Neural progenitor cell (in vitro differentiated cells): Measurements from ENCODE around the gene ZC3HAV1L. TPM values are rescaled to one million over a fixed set of nuclear protein-coding genes. Genes with fewer than 3 reads are reported as not detected.
"Not testable (repeated sequence)": the region's sequence is repeated elsewhere in the genome, so short reads cannot be mapped to it uniquely, and the experiment has no call there.

Source experiments
- DNase-seq: peaks from one replicate; pipeline ENCODE4 v3.0.0-alpha.2; 2016; ENCODE audit warnings: low spot score
- H2AFZ ChIP-seq: fragments of 200-600 bp; sonication (generic); replicated peaks from 2 replicates; pipeline ENCODE4 v1.6.1; 2016; ENCODE audit warnings: antibody characterized with exemption
- H3F3A ChIP-seq: fragments of 200-600 bp; sonication (generic); 2 replicates; pipeline ENCODE4 v1.6.1; 2016; ENCODE audit warnings: antibody characterized with exemption, low read depth
- H3K27ac ChIP-seq: fragments of 200-600 bp; sonication (generic); 2 replicates; pipeline ENCODE4 v1.5.1; 2016; ENCODE audit warnings: mild to moderate bottlenecking
- H3K27me3 ChIP-seq: fragments of 200-600 bp; sonication (generic); 2 replicates; pipeline ENCODE4 v1.6.1; 2016; ENCODE audit warnings: mild to moderate bottlenecking, moderate library complexity
- H3K36me3 ChIP-seq: fragments of 200-600 bp; sonication (generic); 2 replicates; pipeline ENCODE4 v1.5.1; 2016
- H3K4me1 ChIP-seq: fragments of 200-600 bp; sonication (generic); 2 replicates; pipeline ENCODE4 v1.6.1; 2016; ENCODE audit warnings: mixed run types
- H3K4me2 ChIP-seq: fragments of 200-600 bp; sonication (generic); 2 replicates; pipeline ENCODE4 v1.6.1; 2016
- H3K4me3 ChIP-seq: fragments of 200-600 bp; sonication (generic); 2 replicates; pipeline ENCODE4 v1.5.1; 2016
- H3K79me2 ChIP-seq: fragments of 200-600 bp; sonication (generic); 2 replicates; pipeline ENCODE4 v1.6.1; 2016; ENCODE audit warnings: low read depth
- H3K9ac ChIP-seq: fragments of 200-600 bp; sonication (generic); 2 replicates; pipeline ENCODE4 v1.6.1; 2016
- H3K9me3 ChIP-seq: fragments of 200-600 bp; sonication (generic); 2 replicates; pipeline ENCODE4 v1.5.1; 2016; ENCODE audit warnings: low read depth
- H4K20me1 ChIP-seq: fragments of 200-600 bp; sonication (generic); 2 replicates; pipeline ENCODE4 v1.6.1; 2016; ENCODE audit warnings: low read depth
- H3K27ac Mint-ChIP-seq: 3 replicates; pipeline ENCODE4 v1.8.0; 2021; ENCODE audit warnings: mixed read lengths
- H3K27me3 Mint-ChIP-seq: 2 replicates; pipeline ENCODE4 v1.8.0; 2022; ENCODE audit warnings: low read depth, mild to moderate bottlenecking, inconsistent platforms, moderate library complexity, mixed read lengths; ENCODE audit not compliant: insufficient read depth
- H3K36me3 Mint-ChIP-seq: 3 replicates; pipeline ENCODE4 v1.8.0; 2021; ENCODE audit warnings: mixed read lengths
- H3K4me1 Mint-ChIP-seq: 3 replicates; pipeline ENCODE4 v1.8.0; 2021; ENCODE audit warnings: mixed read lengths
- H3K4me3 Mint-ChIP-seq: 3 replicates; pipeline ENCODE4 v1.8.0; 2021; ENCODE audit warnings: mild to moderate bottlenecking, moderate library complexity, mixed read lengths
- H3K9me3 Mint-ChIP-seq: 3 replicates; pipeline ENCODE4 v1.8.0; 2020; ENCODE audit warnings: mixed read lengths
- CTCF ChIP-seq: fragments of 200-600 bp; sonication (generic); IDR thresholded peaks from 2 replicates; pipeline ENCODE4 v1.5.1; 2017; ENCODE audit warnings: antibody characterized with exemption, mild to moderate bottlenecking
- EZH2 ChIP-seq: fragments of 200-600 bp; sonication (generic); IDR thresholded peaks from 2 replicates; pipeline ENCODE4 v1.6.1; 2017; ENCODE audit warnings: antibody characterized with exemption, mild to moderate bottlenecking, moderate library complexity
- EZH2phosphoT487 ChIP-seq: fragments of 200-600 bp; sonication (generic); IDR thresholded peaks from 2 replicates; pipeline ENCODE4 v1.6.1; 2017; ENCODE audit warnings: antibody characterized with exemption
- total RNA-seq: library from RNA; depleted of rRNA; stranded (reverse); fragments of >200 nt; gene quantifications from 2 replicates; pipeline ENCODE4 v1.2.3, GENCODE V29; 2015; ENCODE audit warnings: low replicate concordance

Gene ZC3HAV1L
- total RNA-seq, 1 donor from 2014 or later: 7.1 TPM

- Mint-ChIP-seq H3K27me3 (no peaks in the 10 kb centered on the region), H3K27ac (no peak overlapping the region), H3K4me1 (no peaks in the 10 kb centered on the region), H3K4me3 (no peak overlapping the region), H3K36me3 (peaks cover 4% of the 10 kb centered on the region), H3K9me3 (no peaks in the 10 kb centered on the region)
- TF ChIP-seq EZH2phosphoT487 (no peak), CTCF (no peak), EZH2 (no peak)
- Histone ChIP-seq H3K79me2 (no peaks in the 10 kb centered on the region), H3K9me3 (no peaks in the 10 kb centered on the region), H2AFZ (no peak overlapping the region), H3F3A (no peaks in the 10 kb centered on the region), H3K4me1 (no peaks in the 10 kb centered on the region), H3K9ac (no peak overlapping the region), H3K27ac (no peak overlapping the region), H3K4me2 (no peak overlapping the region), H3K36me3 (peaks cover 3% of the 10 kb centered on the region), H3K4me3 (no peak overlapping the region), H3K27me3 (no peaks in the 10 kb centered on the region), H4K20me1 (no peaks in the 10 kb centered on the region)
- DNase-seq: no peak
Observed at GRCh38 chr7:139026551-139026950, 9.3 kb downstream of the ZC3HAV1L start.

GRCh38 chr7:139025861-139026260 is 10.0 kb downstream of the ZC3HAV1L start:
- H4K20me1 ChIP-seq, H3K79me2 ChIP-seq, H3K4me2 ChIP-seq, H3K9me3 Mint-ChIP-seq, H3K4me3 Mint-ChIP-seq, H3K4me1 ChIP-seq, H3K27me3 Mint-ChIP-seq, DNase-seq, H3F3A ChIP-seq, H3K4me1 Mint-ChIP-seq, H3K9ac ChIP-seq, H3K9me3 ChIP-seq, H3K36me3 Mint-ChIP-seq, H3K4me3 ChIP-seq, H3K36me3 ChIP-seq, H2AFZ ChIP-seq, H3K27ac Mint-ChIP-seq, H3K27ac ChIP-seq, H3K27me3 ChIP-seq: not testable (repeated sequence)

DNA sequence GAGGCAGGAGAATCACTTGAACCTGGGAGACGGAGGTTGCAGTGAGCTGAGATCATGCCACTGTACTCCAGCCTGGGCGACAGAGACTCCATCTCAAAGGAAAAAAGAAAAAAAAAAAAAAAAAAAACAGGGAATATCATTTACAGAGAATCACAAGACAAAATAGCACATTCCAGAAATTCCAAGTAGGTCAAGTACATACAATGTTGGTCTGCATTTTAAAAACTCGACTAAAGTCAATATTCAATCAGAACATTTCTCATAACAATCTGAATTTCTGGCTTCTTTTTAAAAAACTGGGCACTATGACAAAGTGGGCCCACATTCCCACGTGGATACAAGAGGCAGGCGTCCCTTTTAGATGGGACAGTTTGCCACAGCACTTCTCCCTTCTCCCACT is 12.8 kb downstream of the ZC3HAV1L start:
- Histone ChIP-seq H4K20me1 (no peaks in the 10 kb centered on the region), H3K4me3 (no peak overlapping the region), H3K4me2 (no peak overlapping the region), H3F3A (peaks cover 6% of the 10 kb centered on the region), H3K27ac (no peak overlapping the region), H3K36me3 (peaks cover 3% of the 10 kb centered on the region), H3K9ac (no peak overlapping the region), H3K79me2 (no peaks in the 10 kb centered on the region), H3K27me3 (no peaks in the 10 kb centered on the region), H3K4me1 (peaks cover 4% of the 10 kb centered on the region), H2AFZ (no peak overlapping the region), H3K9me3 (no peaks in the 10 kb centered on the region)
- no peak overlapping the region for H3K4me3 Mint-ChIP-seq
- no peaks in the 10 kb centered on the region for H3K36me3 Mint-ChIP-seq
- DNase-seq: no peak
- peaks cover 4% of the 10 kb centered on the region for H3K27me3 Mint-ChIP-seq
- peaks cover 10% of the 10 kb centered on the region for H3K4me1 Mint-ChIP-seq
- H3K27ac Mint-ChIP-seq: no peak overlapping the region
- H3K9me3 Mint-ChIP-seq: no peaks in the 10 kb centered on the region
- TF ChIP-seq CTCF: no peak
- TF ChIP-seq EZH2: no peak
- no peak for TF ChIP-seq EZH2phosphoT487

DNA sequence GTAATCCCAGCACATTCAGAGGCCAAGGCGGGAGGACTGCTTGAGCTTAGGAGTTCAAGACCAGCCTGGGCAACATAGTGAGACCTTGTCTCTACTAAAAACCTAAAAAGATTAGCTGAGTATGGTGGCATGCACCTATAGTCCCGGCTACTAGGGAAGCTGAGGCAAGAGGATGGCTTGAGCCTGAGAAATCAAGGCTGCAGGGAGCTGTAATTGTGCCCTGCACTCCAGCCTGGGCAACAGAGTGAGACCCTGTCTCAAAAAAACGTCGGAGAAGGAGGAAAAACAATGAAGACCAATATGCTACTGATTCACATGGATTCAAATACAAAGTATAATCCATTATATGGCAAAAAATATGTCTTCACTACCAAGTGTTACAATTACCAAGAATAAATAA is 13.6 kb downstream of the ZC3HAV1L start:
- TF ChIP-seq EZH2phosphoT487: no peak
- no peak for TF ChIP-seq EZH2
- no peak for TF ChIP-seq CTCF
- Mint-ChIP-seq H3K9me3 (no peaks in the 10 kb centered on the region), H3K36me3 (no peaks in the 10 kb centered on the region), H3K4me1 (peaks cover 16% of the 10 kb centered on the region), H3K27me3 (peaks cover 6% of the 10 kb centered on the region), H3K4me3 (no peak overlapping the region), H3K27ac (no peak overlapping the region)
- Histone ChIP-seq H2AFZ (no peak overlapping the region), H4K20me1 (no peaks in the 10 kb centered on the region), H3K9me3 (no peaks in the 10 kb centered on the region), H3K27ac (no peak overlapping the region), H3F3A (peaks cover 9% of the 10 kb centered on the region), H3K4me3 (no peak overlapping the region), H3K36me3 (peaks cover 3% of the 10 kb centered on the region), H3K27me3 (no peaks in the 10 kb centered on the region), H3K4me2 (no peak overlapping the region), H3K79me2 (no peaks in the 10 kb centered on the region), H3K9ac (no peak overlapping the region), H3K4me1 (peaks cover 4% of the 10 kb centered on the region)
- DNase-seq: no peak
